Stimulated activated CD8-positive, alpha-beta memory T cell treated with anti-CD3 and anti-CD28 coated beads, Interleukin-4, amount 100 ng/mL, for 24 hours (primary cell): ENCODE data around the gene OPRM1.
A peak's percentile ranks its signal among the peaks of the same experiment; 100 is the strongest.
"Not testable (repeated sequence)": the region's sequence is repeated elsewhere in the genome, so short reads cannot be mapped to it uniquely, and the experiment has no call there.

Source experiments
- DNase-seq: peaks from one replicate; pipeline ENCODE4 v3.0.0-alpha.2; 2020; ENCODE audit warnings: low read depth

OPRM1 gene

DNA sequence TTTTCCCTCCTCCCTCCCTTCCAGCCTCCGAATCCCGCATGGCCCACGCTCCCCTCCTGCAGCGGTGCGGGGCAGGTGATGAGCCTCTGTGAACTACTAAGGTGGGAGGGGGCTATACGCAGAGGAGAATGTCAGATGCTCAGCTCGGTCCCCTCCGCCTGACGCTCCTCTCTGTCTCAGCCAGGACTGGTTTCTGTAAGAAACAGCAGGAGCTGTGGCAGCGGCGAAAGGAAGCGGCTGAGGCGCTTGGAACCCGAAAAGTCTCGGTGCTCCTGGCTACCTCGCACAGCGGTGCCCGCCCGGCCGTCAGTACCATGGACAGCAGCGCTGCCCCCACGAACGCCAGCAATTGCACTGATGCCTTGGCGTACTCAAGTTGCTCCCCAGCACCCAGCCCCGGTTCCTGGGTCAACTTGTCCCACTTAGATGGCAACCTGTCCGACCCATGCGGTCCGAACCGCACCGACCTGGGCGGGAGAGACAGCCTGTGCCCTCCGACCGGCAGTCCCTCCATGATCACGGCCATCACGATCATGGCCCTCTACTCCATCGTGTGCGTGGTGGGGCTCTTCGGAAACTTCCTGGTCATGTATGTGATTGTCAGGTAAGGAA, at the start of gene OPRM1:
Gene OPRM1 (plus strand): TSS at position 10 of the 612 bp plus-strand sequence. CDS start 305 bp downstream, at position 315.
- peak; percentile 2 for DNase-seq

DNA sequence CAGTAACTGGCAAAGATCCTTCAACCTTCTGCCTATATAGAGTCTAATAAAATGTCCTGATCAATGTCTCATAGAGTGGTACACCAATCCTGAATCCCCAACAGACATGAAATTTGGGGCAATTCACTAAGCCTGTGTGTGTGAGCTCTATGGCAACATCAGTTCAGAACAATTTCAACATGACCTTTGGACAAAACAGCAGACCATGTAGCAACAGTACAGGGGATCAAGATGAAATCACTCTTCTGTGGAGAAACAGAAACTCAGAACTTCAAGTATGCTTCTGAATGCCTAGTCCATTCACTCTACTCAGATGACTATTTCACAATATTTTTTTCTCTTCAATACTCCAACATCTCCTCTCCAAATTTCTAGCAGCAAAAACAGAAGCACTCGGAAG, 49.1 kb upstream of the OPRM1 start:
- no peak for DNase-seq

DNA sequence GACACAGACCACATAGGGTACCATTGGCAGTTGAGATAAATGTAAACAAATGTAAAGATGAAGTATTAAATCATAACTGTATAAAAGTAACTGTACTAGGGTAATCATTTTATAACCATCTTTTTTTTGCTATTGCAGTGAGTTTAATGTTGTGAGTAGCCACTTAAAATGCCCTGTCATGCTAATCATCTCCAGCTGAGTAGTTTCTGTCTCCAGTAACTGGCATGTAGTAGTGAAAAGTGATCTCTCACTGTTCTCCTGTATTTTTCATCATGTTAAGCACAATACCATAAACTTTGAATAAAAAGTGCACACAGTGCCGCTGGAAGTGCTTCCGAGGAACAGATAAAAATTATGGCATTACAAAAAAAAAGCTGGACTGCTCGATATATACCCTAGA, 45.0 kb upstream of the OPRM1 start:
- DNase-seq: no peak

DNA sequence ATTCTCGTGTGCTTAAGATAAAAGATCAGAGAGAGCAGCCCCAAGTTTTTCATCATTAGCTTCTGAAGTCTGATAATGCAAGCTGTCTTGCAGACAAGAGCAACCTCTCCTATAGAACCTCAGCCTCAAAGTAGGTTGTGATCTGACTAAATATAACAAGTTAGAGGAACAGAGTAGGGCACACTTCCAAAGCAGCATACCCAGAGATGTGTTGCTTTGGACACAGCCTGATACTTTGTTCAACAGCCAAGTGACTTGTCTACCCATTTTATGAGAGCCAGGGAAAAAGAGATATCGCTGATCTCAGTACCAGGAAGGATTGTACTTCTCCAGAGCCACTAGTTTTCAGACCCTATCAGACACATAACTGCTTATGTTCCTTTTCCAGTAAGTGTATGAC, 44.2 kb upstream of the OPRM1 start:
- DNase-seq: no peak

DNA sequence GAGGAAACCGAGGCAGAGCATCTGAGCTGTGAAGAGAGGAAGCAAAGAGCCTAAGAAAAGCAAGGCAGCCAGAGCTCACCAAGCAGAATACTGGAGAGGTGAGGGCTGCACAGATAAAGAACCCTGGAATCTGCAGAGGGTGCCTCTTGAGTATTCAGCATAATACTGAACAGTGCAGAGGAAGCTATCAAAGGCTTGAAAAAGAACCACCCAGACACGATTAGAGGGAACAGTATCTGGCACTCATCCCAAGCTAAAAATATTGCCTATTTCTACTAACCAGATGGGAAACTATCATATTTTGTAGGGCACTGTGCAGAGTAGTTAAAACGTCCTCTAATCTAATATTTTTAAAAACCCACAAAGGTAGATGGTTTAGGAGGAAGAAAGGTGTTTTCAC, 41.8 kb upstream of the OPRM1 start:
- DNase-seq: no peak

DNA sequence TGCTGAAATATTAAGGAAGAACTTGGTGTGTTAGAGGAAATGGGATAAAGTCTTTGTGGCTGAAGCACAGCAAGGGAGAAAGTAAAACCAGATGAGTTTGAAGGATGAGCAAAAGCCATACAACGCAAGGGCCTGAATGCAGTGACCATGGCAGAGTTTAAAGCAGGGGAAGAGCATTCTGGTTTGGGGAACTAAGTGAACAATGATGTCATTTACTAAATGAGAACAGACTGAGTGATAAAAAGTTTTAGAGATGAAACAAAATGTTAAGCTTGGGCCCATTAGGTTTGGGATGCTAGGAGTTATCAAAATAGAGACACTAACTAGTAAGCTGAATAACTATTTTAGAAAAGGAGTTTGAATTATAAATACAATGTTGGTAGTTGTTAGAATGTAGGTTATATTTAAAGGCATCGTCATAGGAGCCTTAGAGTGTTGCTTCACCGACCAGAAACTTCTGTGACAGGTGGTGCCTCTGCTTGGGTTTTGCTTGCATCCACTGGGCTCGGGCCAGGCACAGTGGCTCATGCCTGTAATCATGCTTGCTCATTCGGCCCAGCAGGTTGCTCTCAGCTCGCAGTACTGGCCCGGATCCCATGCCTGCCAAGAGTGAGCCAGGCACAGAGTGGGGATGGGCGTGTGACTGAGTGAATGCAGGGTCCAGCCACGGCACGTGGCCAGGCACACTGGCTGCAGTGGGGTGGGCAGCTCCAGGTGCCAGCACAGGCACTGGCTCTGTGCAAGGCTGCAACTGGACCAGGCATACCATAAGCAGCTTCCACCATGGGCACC, 37.4 kb upstream of the OPRM1 start:
- no peak for DNase-seq

DNA sequence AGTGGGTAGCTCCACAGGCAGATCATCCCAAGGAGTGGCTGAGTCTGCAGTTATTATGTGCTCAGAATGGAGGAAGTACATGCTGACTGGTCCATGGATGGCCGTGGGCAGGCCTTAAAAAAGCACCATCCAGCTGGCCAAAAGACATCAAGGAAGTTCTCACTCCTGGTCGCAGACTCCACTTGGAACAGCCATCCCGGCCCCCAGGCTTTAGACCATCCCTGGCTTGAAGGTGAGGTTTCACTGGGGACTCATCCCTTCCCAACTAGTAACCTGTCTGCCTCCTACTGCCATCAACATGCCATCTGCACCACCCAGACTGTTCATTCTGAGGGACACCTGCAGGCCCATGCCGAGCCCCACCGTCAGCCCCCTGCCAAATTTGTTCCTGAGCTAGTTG, 36.1 kb upstream of the OPRM1 start:
- no peak for DNase-seq

DNA sequence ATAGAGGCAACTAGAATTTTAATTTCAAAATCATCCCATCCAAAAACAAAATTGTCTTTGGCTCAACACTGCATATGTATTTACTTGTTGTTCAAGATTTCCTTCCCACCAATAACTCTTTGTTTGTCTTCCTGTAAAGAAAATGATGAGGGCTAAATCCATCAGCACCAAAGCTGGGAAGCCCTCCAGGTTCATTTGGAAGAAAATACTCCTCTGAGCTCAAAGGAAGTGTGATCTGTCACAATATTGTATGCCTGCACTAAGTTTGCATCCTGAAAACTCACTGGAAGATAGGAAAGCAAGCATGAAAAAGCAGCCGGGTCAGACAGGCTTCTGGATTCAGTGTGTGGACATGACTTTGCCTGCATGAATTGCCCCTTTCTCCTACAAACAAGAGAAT, 28.7 kb upstream of the OPRM1 start:
- DNase-seq: no peak

DNA sequence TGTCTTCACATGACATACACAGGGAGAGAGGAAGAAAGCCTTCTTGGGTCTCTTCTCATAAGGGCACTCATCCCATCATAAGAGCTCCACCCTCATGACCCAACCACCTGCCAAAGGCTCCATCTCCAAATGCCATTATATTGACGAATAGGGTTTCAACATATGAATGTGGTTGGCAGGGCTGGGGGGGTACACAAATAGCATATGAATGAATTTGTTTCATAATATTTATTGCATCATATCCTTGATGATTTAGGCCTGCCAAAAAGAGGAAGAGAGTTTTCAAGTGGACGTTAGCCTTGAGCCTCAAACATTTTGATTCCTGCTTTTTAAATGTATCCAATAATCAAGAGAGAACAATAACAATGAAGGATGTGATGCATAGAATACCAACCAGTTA, 26.2 kb upstream of the OPRM1 start:
- DNase-seq: no peak

DNA sequence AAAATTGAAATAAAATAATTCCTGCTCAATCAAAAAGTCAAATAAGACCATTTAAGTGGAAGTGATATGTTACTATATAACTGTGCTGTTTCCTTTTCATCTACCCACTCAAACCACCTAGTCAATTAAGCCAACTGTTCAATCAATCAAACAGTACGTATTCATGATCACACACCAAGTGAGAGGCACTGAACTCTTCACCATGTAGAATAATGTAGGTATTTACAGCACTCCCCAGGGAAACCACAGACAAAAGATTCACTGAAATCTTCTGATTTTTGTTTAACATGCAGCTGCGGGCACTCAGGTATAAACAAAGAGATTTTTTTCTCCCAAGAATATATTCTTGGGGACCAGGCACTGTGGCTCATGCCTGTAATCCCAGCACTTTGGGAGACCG, 21.3 kb upstream of the OPRM1 start:
- DNase-seq: no peak

DNA sequence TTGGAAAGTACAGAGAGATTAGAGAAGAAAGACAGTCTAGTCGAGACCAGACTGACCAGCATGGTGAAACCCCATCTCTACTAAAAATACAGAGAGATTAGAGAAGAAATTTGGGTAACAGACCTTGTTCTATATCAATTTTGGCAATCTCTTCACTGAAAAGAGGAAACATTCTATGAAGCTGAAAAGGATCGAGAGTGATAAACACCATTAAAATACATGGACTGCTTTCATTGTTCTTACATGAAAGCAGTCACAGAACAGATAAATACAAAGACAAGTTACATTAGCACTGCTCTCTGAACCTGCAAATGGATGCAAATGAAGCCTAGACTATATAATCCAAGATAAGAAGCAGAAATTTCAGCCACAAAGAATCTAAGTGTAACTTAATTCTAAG, 8.4 kb upstream of the OPRM1 start:
- DNase-seq: no peak

DNA sequence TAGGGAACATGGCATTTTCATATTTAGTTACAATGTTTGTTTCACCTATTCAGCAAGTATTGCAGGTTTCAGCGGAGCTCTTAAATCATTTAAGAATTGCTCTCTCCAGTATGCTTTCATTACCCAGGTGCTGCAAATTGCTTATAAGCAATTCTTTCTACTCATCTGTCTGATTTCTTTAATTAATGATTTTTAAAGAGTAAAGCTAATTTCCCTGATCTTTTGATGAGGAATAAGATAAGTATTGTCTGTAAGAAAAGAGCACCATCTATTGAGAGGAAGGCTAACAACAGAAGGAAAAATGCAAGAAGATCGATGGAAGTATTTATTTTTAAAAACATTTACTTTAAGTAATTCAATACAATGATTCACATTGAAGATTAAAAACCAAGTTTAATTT, 2.0 kb downstream of the OPRM1 start:
- no peak for DNase-seq

DNA sequence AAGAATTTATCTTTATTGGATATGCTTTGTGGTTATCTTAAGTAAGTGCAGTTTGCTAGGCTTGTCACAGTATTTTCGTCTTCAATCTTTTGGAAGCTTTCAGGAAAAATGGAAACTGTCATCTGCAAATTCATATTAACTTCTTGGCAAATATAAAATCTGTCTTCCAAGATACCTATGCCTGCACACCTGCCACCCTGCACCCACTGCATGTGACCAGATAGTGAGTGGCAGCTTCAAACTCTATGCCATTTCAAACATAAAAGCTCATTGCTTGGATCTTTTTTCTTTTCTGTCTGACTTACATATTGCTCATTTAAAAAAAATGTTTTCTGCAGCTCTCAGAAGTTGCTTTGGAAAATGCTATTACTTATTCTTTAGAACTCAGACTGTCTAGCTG, 14.1 kb downstream of the OPRM1 start:
- DNase-seq: no peak

DNA sequence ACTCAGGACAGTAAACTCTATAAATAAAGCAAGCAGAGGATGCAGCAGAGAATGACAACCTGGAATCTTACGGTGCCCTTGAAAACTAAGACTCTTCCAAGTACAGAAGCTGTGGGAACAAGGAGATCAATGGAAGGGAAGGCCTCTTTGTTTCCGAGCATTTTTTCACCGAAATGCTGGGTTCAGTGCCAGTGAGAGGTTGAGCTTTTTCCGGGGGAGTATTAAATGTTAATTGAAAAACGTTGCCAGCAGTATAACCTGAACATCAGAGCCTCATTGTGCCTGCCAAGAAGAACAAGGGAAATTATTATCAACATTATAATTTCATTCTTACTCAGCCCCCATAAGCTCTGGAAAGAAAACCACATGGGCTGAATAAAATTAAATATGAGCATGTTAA, 17.5 kb downstream of the OPRM1 start:
- no peak for DNase-seq

DNA sequence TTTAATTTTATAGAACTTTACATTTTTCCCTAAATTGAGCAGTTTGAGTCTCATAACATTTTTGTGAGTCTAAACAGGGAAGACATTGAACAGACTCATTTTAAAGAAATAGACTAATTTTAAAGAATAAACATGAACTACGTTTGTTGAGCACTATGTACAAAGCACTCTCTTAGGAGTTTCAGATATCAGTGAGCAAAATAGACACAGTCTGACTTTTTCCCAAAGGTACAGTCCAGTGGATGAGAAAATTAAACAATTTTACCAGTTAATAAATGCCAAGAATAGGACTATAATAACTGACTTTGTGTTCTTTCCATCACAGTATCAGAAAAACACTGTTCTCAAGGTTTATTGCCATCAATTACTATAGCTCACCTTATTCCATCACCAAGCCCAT, 18.1 kb downstream of the OPRM1 start:
- DNase-seq: no peak

DNA sequence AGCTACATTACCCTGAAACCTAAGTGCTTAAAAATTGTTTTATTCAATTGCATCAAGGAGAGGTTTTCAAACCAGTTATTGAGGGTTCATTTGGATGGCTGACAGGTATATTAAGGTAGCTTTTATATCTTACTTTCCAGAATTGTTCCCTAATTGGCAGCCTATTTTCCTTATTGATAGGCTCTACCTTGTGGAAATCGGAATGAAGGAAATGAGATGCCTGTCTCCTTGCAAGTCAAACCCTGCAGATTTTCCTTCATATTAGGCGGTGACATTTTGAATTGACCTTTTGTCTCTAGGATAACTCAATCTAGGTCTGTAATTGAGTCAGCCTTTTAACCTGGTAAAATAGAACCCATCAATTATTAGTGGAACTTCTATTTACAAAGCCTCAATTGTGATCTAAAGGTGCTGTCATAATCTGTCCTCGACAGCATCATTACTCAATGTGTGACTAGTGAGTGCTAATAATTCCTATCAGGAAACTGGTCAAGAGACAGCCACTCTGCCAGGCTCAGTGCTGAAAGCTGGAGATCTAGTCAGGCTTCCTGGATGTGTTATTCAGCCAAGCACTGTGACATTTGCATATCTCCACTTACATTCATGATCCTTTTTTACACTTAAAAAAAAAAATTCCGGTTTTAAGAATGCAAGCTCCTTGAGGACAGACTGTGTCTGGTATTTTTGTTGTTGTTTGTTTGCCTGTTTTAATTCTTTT, 20.1 kb downstream of the OPRM1 start:
- no peak for DNase-seq

DNA sequence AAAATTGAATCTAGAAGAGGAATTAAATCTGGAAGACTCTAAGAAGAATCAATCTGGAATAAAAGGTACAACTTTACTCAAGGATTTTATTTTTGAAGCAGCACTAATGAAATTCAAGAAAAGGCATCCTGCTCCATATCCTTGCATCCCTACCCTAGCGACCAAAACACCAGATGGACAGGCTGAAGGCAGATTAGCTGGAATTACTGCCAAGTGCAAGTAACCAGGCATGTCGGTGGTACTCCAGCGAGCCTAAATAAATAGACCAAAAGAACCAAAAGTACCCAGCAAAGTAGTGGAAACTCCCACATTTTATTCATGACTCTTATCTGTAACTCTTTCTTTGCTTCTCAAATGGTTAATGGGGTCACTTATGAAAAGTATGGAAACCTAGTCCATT, 21.0 kb downstream of the OPRM1 start:
- no peak for DNase-seq

DNA sequence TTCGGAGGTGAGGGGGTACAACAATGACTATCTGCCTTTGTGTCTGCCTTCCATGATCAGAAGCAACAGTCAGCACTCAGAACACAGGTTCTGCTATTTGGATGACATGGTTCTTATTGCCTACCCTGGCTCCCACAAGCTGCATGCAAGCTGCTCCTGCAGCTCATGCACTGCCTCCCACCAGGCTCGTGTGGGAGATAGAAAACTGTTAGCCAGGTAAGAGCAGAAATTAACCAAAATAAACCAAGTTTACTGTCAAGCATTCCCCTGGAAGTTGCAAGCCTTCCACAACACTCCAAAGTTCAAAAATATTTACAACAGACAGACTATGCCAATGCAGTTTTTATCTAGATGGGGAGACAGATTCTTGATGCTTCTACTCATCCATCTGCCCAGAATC, 31.0 kb downstream of the OPRM1 start:
- no peak for DNase-seq

DNA sequence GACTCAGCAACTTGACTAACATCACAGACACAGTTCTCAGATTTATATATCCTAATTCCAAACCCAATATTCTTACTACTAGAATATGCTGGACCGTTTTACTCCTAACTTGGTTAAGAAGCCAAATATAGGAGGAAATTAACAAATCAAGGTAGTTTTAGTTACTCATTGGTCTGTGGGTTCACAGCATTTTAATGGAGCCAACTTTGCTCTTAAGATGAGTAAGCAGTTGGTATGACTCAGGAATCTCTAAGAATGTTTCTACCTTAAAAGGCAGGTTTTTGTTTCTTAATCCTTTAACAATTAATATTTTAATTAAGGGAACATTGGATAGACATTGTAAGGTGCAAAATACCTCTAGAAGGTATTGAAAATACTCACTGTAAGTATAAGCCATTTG, 31.6 kb downstream of the OPRM1 start:
- DNase-seq: no peak

DNA sequence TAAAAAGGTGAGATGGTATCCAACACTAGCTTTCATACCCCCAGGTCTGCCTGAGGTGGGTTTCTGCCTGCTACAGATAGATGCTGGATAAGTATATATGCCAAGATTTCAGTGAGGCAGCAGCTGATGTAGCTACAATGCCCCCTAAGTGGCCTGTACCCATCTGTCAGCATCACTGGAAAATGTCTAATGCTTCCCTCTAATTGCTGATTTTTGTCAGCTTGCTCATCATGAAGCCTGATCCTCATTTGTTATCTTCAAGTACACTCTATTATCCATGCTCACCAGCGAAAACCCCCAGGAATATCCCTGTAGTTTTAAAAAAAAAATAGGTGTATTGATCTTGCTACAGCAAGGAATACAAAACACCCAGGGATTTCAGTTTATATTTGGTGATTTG, 32.2 kb downstream of the OPRM1 start:
- no peak for DNase-seq

DNA sequence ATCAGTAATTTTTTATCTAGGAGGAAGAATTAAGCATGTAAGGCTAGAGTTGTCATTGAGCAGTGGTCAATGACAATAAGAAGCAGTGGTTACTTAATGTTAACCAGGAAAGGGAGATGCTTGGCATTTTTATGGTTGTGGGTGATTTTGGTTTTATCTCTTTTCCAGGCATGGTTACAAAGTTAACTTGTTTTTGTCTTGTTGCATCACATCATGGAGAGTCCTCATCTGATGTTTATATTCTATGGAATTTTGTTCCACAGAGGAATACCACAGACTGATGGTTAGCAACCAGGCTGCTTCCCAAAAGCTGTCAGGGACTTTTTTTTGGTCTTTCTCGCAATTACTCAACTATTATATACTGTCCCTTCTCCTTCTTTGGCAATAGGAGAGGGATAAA, 32.7 kb downstream of the OPRM1 start:
- no peak for DNase-seq

DNA sequence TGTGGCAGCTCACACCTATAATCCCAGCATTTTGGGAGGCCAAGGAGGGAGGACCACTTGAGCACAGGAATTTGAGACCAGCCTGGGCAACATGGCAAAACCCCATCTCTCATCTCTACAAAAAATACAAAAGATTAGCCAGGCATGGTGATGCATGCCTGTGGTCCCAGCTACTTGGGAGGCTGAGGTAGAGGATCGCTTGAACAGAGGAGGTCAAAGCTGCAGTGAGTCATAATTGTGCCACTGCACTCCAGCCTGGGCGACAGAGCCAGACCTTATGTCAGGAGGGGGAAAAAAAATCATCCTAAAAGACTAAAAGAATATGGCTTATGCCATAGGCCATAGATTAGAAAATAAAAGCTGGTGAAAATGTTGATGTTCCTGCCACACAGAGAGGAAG, 39.6 kb downstream of the OPRM1 start:
- DNase-seq: not testable (repeated sequence)

DNA sequence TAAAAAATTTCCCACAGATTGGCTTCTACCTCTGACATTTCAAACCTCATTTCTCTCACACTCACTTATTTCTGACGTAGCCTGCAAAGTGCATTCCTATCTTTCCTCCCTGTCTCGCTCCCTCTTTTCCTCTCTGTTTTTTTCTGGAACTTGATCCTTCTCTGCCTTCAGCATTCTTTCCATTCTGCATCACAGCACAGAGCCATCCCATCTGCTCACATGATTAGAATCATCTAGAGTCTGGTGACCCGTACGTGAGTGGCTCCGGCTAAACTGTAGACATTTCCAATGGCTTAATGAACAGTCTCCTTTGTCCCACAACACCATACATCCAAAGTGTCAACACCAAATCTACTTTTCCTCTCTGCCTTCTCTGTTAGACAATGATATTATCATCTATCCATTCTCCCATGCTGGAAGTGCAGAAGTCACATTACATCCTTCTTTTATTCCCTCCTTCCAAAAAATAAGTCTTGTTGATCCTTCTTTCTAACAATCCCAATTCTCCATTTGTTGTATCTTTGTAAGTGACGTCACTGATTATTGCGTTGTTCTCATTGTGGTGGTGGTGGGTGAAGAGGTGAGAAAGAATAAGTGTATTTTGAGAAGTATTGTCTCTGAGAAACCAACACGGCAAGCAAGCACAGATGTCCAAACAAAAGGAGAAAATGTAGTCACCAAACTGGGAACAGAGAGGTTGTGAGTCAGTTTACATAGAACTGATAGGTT, 41.6 kb downstream of the OPRM1 start:
- no peak for DNase-seq
